Prostate gland (tissue), 2 donors: ENCODE measurements around the gene RNF43.

ENCODE experiments used
- CTCF ChIP-seq, 4 experiments: fragments of 200-600 bp in 2 of 4; fragments of 450-650 bp in 2 of 4; sonication (generic) in 2 of 4; IDR thresholded peaks; 1 replicate in 3 of 4; 2 replicates in 1 of 4; pipeline ENCODE4 v1.5.1; 2016 to 2019; ENCODE audit warnings: antibody characterized with exemption in 4 of 4, mild to moderate bottlenecking in 2 of 4, moderate library complexity in 2 of 4
- POLR2A ChIP-seq: fragments of 450-650 bp; IDR thresholded peaks from one replicate; pipeline ENCODE4 v1.6.1; 2016; ENCODE audit warnings: antibody characterized with exemption, mild to moderate bottlenecking
- POLR2AphosphoS5 ChIP-seq: sonication (generic); formaldehyde crosslinking; IDR thresholded peaks from one replicate; pipeline ENCODE4 v1.6.1; 2017; ENCODE audit warnings: antibody characterized with exemption

- TF ChIP-seq POLR2A (no peak), CTCF (IDR thresholded peaks at IDR 0.05) (no peak), POLR2AphosphoS5 (no peak)
These were observed 28.8 kb upstream of the RNF43 start for GRCh38 chr17:58446086-58446485.
